HG03159 (cell line): ENCODE measurements around the gene GDPD5.

Experiments
- ATAC-seq: cut with Tn5 transposase; IDR thresholded peaks from one replicate; pipeline ENCODE4 v1.9.1; 2021; ENCODE audit warnings: mild to moderate bottlenecking, moderate library complexity; ENCODE audit not compliant: unreplicated experiment

GDPD5 gene

GRCh38 chr11:75450826-75451821 lies 74.6 kb downstream of the GDPD5 start:
- no peak for ATAC-seq

- no peak for ATAC-seq
Observed at GRCh38 chr11:75450236-75450635, 75.5 kb downstream of the GDPD5 start.

GRCh38 chr11:75449776-75450175 lies 76.0 kb downstream of the GDPD5 start:
- no peak for ATAC-seq

GRCh38 chr11:75449271-75449670 lies 76.5 kb downstream of the GDPD5 start:
- ATAC-seq, result no peak

- ATAC-seq, result no peak
Observed at GRCh38 chr11:75447415-75447814, 78.3 kb downstream of the GDPD5 start.

- no peak for ATAC-seq
Observed at GRCh38 chr11:75445315-75445953, 80.3 kb downstream of the GDPD5 start.

- no peak for ATAC-seq
Observed at GRCh38 chr11:75443043-75443442, 82.7 kb downstream of the GDPD5 start.

- no peak for ATAC-seq
Observed at GRCh38 chr11:75442161-75442885, 83.4 kb downstream of the GDPD5 start.

- no peak for ATAC-seq
Observed at GRCh38 chr11:75441804-75442132, 84.0 kb downstream of the GDPD5 start.

GRCh38 chr11:75440960-75441803 lies 84.6 kb downstream of the GDPD5 start:
- no peak for ATAC-seq

GRCh38 chr11:75439495-75440120 lies 86.1 kb downstream of the GDPD5 start:
- ATAC-seq, result no peak

- no peak for ATAC-seq
Observed at GRCh38 chr11:75439026-75439425, 86.7 kb downstream of the GDPD5 start.

GRCh38 chr11:75437966-75438659 lies 87.6 kb downstream of the GDPD5 start:
- no peak for ATAC-seq

- no peak for ATAC-seq
Observed at GRCh38 chr11:75436806-75437205, 88.9 kb downstream of the GDPD5 start.

GRCh38 chr11:75435571-75435925 lies 90.2 kb downstream of the GDPD5 start:
- ATAC-seq, result no peak

GRCh38 chr11:75434886-75435570 lies 90.7 kb downstream of the GDPD5 start:
- no peak for ATAC-seq

- no peak for ATAC-seq
Observed at GRCh38 chr11:75434051-75434450, 91.7 kb downstream of the GDPD5 start.

GRCh38 chr11:75433443-75433842 lies 92.3 kb downstream of the GDPD5 start:
- no peak for ATAC-seq

- no peak for ATAC-seq
Observed at GRCh38 chr11:75432911-75433321, 92.8 kb downstream of the GDPD5 start, which contains the start of gene KLHL35. KLHL35 (minus strand) TSS chr11:75433203; CDS start chr11:75430629, 2,574 bp downstream.
